CD4-positive, alpha-beta T cell (primary cell): ENCODE results near the gene RFK. TPM values are rescaled to one million over a fixed set of nuclear protein-coding genes. Genes with fewer than 3 reads are reported as not detected.

Experiments
- ATAC-seq: fragments of 200-7000 bp; cut with Tn5 transposase; one replicate; pipeline ENCODE4 v1.10.0; 2022; ENCODE audit warnings: mild to moderate bottlenecking; ENCODE audit not compliant: poor library complexity
- CTCF ChIA-PET: fragments of 350-600 bp; sonication (Branson Sonifier 250); formaldehyde crosslinking; loops from one replicate; lab custom pipeline; 2021; ENCODE audit warnings: antibody characterized with exemption, inconsistent platforms; lab: Charles Lee
- POLR2A ChIA-PET: fragments of 350-600 bp; sonication (Branson Sonifier 250); formaldehyde crosslinking; loops from one replicate; lab custom pipeline; 2021; ENCODE audit warnings: antibody characterized with exemption, inconsistent platforms; lab: Charles Lee
- DNase-seq, 14 experiments: peaks; one replicate each; pipeline ENCODE4 v3.0.0-alpha.2; 2013 to 2020; ENCODE audit warnings: mixed read lengths in 2 of 14
- H3K27ac ChIP-seq, 2 donors: one replicate each; pipeline versions ENCODE4 v1.5.1 to v1.7.0; 2013; ENCODE audit warnings: low read length in 2 of 2, low read depth in 1 of 2, mild to moderate bottlenecking in 1 of 2
- H3K27me3 ChIP-seq, 2 experiments: 1 replicate in 1 of 2; 2 replicates in 1 of 2; pipeline versions ENCODE4 v1.6.1 to v1.7.0; 2013; ENCODE audit warnings: low read length in 2 of 2, control low read depth in 1 of 2, mild to moderate bottlenecking in 1 of 2, moderate library complexity in 1 of 2; ENCODE audit not compliant: insufficient read depth in 2 of 2, control insufficient read depth in 1 of 2
- H3K36me3 ChIP-seq: one replicate; pipeline ENCODE4 v1.6.1; 2013; ENCODE audit warnings: low read length, control low read depth; ENCODE audit not compliant: insufficient read depth
- H3K4me1 ChIP-seq: one replicate; pipeline ENCODE4 v1.6.1; 2013; ENCODE audit warnings: low read length, control low read depth; ENCODE audit not compliant: insufficient read depth
- H3K4me3 ChIP-seq: one replicate; pipeline ENCODE4 v1.5.1; 2013; ENCODE audit warnings: mild to moderate bottlenecking, low read length, moderate library complexity
- H3K9me3 ChIP-seq, 2 experiments: 1 replicate in 1 of 2; 2 replicates in 1 of 2; pipeline versions ENCODE4 v1.6.1 to v1.7.0; 2013; ENCODE audit warnings: low read length in 2 of 2, mild to moderate bottlenecking in 2 of 2, control low read depth in 1 of 2, moderate library complexity in 1 of 2; ENCODE audit not compliant: control insufficient read depth in 1 of 2, insufficient read depth in 1 of 2
- H3K27ac Mint-ChIP-seq: one replicate; pipeline ENCODE4 v1.8.0; 2020; ENCODE audit warnings: mixed read lengths
- H3K27me3 Mint-ChIP-seq: one replicate; pipeline ENCODE4 v1.8.0; 2021; ENCODE audit warnings: mixed read lengths
- H3K36me3 Mint-ChIP-seq: one replicate; pipeline ENCODE4 v1.8.0; 2021; ENCODE audit warnings: low read depth, mixed read lengths
- H3K4me1 Mint-ChIP-seq: one replicate; pipeline ENCODE4 v1.8.0; 2021; ENCODE audit warnings: low read depth, mixed read lengths
- H3K4me3 Mint-ChIP-seq: one replicate; pipeline ENCODE4 v1.8.0; 2020; ENCODE audit warnings: mild to moderate bottlenecking, mixed read lengths
- H3K9me3 Mint-ChIP-seq: one replicate; pipeline ENCODE4 v1.8.0; 2020; ENCODE audit warnings: mixed read lengths
- intact Hi-C, 2 experiments: fragments of 100-400 bp; cut with DNase I in 1 of 2; cut with micrococcal nuclease in 1 of 2; formaldehyde crosslinking; loops; one replicate each; pipeline versions ENCODE4 v1.15.1 to v1.9.0; 2023 to 2025; cut with DNase I, micrococcal nuclease
- total RNA-seq, 174 experiments: library from RNA in 2 of 174; stranded (reverse) in 2 of 174; gene quantifications; one replicate each; pipeline ENCODE4 v1.2.3 and lab custom pipeline; 2021 to 2026
- TF ChIP-seq, protein P1 (sequence below): fragments of 200-600 bp; IDR thresholded peaks from one replicate; pipeline ENCODE4 v1.8.0; 2022; ENCODE audit warnings: antibody characterized with exemption, mild to moderate bottlenecking

Gene RFK
- total RNA-seq, 2 experiments from 2014 or later: 7.4 to 8.4 TPM

GRCh38 chr9:76338418-76338817, 55.8 kb downstream of the RFK start:
- H3K4me1 ChIP-seq: no peaks in the 10 kb centered on the region
- TF ChIP-seq, protein P1, sequence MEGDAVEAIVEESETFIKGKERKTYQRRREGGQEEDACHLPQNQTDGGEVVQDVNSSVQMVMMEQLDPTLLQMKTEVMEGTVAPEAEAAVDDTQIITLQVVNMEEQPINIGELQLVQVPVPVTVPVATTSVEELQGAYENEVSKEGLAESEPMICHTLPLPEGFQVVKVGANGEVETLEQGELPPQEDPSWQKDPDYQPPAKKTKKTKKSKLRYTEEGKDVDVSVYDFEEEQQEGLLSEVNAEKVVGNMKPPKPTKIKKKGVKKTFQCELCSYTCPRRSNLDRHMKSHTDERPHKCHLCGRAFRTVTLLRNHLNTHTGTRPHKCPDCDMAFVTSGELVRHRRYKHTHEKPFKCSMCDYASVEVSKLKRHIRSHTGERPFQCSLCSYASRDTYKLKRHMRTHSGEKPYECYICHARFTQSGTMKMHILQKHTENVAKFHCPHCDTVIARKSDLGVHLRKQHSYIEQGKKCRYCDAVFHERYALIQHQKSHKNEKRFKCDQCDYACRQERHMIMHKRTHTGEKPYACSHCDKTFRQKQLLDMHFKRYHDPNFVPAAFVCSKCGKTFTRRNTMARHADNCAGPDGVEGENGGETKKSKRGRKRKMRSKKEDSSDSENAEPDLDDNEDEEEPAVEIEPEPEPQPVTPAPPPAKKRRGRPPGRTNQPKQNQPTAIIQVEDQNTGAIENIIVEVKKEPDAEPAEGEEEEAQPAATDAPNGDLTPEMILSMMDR: no peak
- Mint-ChIP-seq H3K9me3 (no peaks in the 10 kb centered on the region), H3K27me3 (peaks cover 21% of the 10 kb centered on the region), H3K27ac (no peak overlapping the region), H3K4me3 (no peak overlapping the region), H3K36me3 (no peaks in the 10 kb centered on the region), H3K4me1 (no peaks in the 10 kb centered on the region)
- H3K27me3 ChIP-seq: no peaks in the 10 kb centered on the region
- no peak overlapping the region for H3K27ac ChIP-seq
- ChIA-PET POLR2A (no interaction called here), CTCF (no interaction called here)
- intact Hi-C loops: no loop called here
- H3K9me3 ChIP-seq: peaks cover 0 to 5% of the 10 kb centered on the region in 2 experiments
- ATAC-seq (no peak), DNase-seq (no peak)
- H3K4me3 ChIP-seq: no peak overlapping the region
- H3K36me3 ChIP-seq: no peaks in the 10 kb centered on the region

DNA sequence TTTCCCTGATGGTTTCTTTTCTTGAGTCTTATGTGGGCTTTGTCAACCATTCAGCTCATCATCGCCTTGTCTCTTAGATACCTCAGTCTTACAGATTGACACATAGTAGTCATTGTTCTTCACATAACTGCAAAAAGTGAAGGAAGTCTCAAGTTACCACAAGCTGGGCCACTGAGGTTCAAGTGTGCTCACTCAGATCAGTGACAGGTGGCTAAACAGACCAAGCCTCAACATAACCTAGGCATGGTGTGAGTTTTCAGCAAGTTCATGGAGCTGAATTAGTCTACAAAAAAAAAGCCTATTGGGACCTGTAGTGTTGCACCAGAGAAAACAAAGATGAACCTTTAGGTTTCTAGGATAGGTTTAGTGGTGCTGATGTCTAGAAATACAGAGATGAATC, 58.2 kb downstream of the RFK start:
- Histone ChIP-seq H3K27ac (no peak overlapping the region), H3K4me1 (no peaks in the 10 kb centered on the region), H3K27me3 (peaks cover 0 to 3% of the 10 kb centered on the region in 2 experiments), H3K9me3 (no peaks in the 10 kb centered on the region), H3K4me3 (no peak overlapping the region), H3K36me3 (no peaks in the 10 kb centered on the region)
- intact Hi-C loops: no loop called here
- POLR2A ChIA-PET: interaction anchor here (0.6 kb wide), 1 partner anchor 393 kb away, joined by 3 read pairs; no protein-coding TSS in a partner anchor
- Mint-ChIP-seq H3K9me3 (no peaks in the 10 kb centered on the region), H3K27me3 (peaks cover 14% of the 10 kb centered on the region), H3K27ac (no peak overlapping the region), H3K4me1 (no peaks in the 10 kb centered on the region), H3K4me3 (no peak overlapping the region), H3K36me3 (no peaks in the 10 kb centered on the region)
- CTCF ChIA-PET: interaction anchor here (0.6 kb wide), 1 partner anchor 19 kb away, joined by 3 read pairs; no protein-coding TSS in a partner anchor
- TF ChIP-seq, protein P1: no peak
- DNase-seq (no peak), ATAC-seq (no peak)

Other genes with a start within 250 kb of the RFK start
- gene GCNT1, start 64.8 kb upstream of the RFK start, total RNA-seq: under 1 TPM; 0.36 to 0.53 TPM